ENCODE data around the gene SSH2.

- TF ChIP-seq, protein P1, sequence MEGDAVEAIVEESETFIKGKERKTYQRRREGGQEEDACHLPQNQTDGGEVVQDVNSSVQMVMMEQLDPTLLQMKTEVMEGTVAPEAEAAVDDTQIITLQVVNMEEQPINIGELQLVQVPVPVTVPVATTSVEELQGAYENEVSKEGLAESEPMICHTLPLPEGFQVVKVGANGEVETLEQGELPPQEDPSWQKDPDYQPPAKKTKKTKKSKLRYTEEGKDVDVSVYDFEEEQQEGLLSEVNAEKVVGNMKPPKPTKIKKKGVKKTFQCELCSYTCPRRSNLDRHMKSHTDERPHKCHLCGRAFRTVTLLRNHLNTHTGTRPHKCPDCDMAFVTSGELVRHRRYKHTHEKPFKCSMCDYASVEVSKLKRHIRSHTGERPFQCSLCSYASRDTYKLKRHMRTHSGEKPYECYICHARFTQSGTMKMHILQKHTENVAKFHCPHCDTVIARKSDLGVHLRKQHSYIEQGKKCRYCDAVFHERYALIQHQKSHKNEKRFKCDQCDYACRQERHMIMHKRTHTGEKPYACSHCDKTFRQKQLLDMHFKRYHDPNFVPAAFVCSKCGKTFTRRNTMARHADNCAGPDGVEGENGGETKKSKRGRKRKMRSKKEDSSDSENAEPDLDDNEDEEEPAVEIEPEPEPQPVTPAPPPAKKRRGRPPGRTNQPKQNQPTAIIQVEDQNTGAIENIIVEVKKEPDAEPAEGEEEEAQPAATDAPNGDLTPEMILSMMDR (IDR thresholded peaks at IDR 0.05; ENCODE audit: insufficient read depth, low read length, poor library complexity, severe bottlenecking) = peak; percentile 80
- no peak for TF ChIP-seq EZH2phosphoT487 (conservative IDR thresholded peaks at IDR 0.05; ENCODE audit: low read length)
Observed at GRCh38 chr17:29579866-29580771, 349.9 kb downstream of the SSH2 start.

All from SU-DHL-6 (cell line).